H9 (cell line): ENCODE results near the gene LBHD2. TPM values are rescaled to one million over a fixed set of nuclear protein-coding genes. Genes with fewer than 3 reads are reported as not detected.

Experiments used
- DNase-seq: peaks from one replicate; pipeline ENCODE4 v3.0.0-alpha.2; 2017
- H2AFZ ChIP-seq: one replicate; pipeline ENCODE4 v1.6.1; 2013; ENCODE audit warnings: mild to moderate bottlenecking, low read length, control low read depth, moderate library complexity
- H2AK5ac ChIP-seq: 2 replicates; pipeline ENCODE4 v1.6.1; 2013; ENCODE audit warnings: low read length, control low read depth, mixed read lengths; ENCODE audit not compliant: insufficient read length
- H2BK120ac ChIP-seq: one replicate; pipeline ENCODE4 v1.6.1; 2013; ENCODE audit warnings: low read depth, mild to moderate bottlenecking, low read length, control low read depth, inconsistent platforms; ENCODE audit not compliant: poor library complexity, severe bottlenecking
- H2BK12ac ChIP-seq: 2 replicates; pipeline ENCODE4 v1.6.1; 2013; ENCODE audit warnings: low read length, control low read depth, mixed read lengths, low read depth; ENCODE audit not compliant: insufficient read length
- H2BK15ac ChIP-seq: 2 replicates; pipeline ENCODE4 v1.6.1; 2013; ENCODE audit warnings: low read depth, low read length, control low read depth
- H2BK20ac ChIP-seq: one replicate; pipeline ENCODE4 v1.6.1; 2013; ENCODE audit warnings: low read depth, mild to moderate bottlenecking, low read length, control low read depth, inconsistent platforms; ENCODE audit not compliant: poor library complexity, severe bottlenecking
- H2BK5ac ChIP-seq: 2 replicates; pipeline ENCODE4 v1.6.1; 2013; ENCODE audit warnings: low read length, control low read depth, mixed read lengths; ENCODE audit not compliant: insufficient read length
- H3K14ac ChIP-seq: 2 replicates; pipeline ENCODE4 v1.6.1; 2013; ENCODE audit warnings: low read length, control low read depth; ENCODE audit not compliant: insufficient read depth
- H3K18ac ChIP-seq: 2 replicates; pipeline ENCODE4 v1.6.1; 2013; ENCODE audit warnings: low read depth, mild to moderate bottlenecking, mixed read lengths, low read length, control low read depth; ENCODE audit not compliant: insufficient read length
- H3K23ac ChIP-seq: 2 replicates; pipeline ENCODE4 v1.6.1; 2013; ENCODE audit warnings: low read length, control low read depth, mixed read lengths, low read depth; ENCODE audit not compliant: insufficient read length
- H3K23me2 ChIP-seq: 2 replicates; pipeline ENCODE4 v1.6.1; 2013; ENCODE audit warnings: low read depth, mild to moderate bottlenecking, mixed read lengths, low read length, control low read depth; ENCODE audit not compliant: insufficient read length, poor library complexity, severe bottlenecking
- H3K27ac ChIP-seq: 2 replicates; pipeline ENCODE4 v1.5.1; 2013; ENCODE audit warnings: low read length, control low read depth, mixed read lengths, low read depth; ENCODE audit not compliant: insufficient read length
- H3K27me3 ChIP-seq: 2 replicates; pipeline ENCODE4 v1.6.1; 2013; ENCODE audit warnings: low read length, control low read depth, inconsistent platforms; ENCODE audit not compliant: insufficient read depth
- H3K4ac ChIP-seq: 2 replicates; pipeline ENCODE4 v1.6.1; 2013; ENCODE audit warnings: low read depth, mild to moderate bottlenecking, control low read depth, inconsistent platforms, low read length, moderate library complexity
- H3K4me1 ChIP-seq: 2 replicates; pipeline ENCODE4 v1.6.1; 2013; ENCODE audit warnings: low read length, control low read depth, inconsistent platforms; ENCODE audit not compliant: insufficient read depth
- H3K4me2 ChIP-seq: 2 replicates; pipeline ENCODE4 v1.6.1; 2013; ENCODE audit warnings: low read length, control low read depth, mixed read lengths; ENCODE audit not compliant: insufficient read length, insufficient read depth
- H3K56ac ChIP-seq: 2 replicates; pipeline ENCODE4 v1.6.1; 2013; ENCODE audit warnings: low read depth, mild to moderate bottlenecking, mixed read lengths, low read length, control low read depth; ENCODE audit not compliant: insufficient read length
- H3K79me1 ChIP-seq: 2 replicates; pipeline ENCODE4 v1.6.1; 2013; ENCODE audit warnings: low read depth, mild to moderate bottlenecking, moderate library complexity, low read length, control low read depth, inconsistent platforms; ENCODE audit not compliant: insufficient read depth, poor library complexity, severe bottlenecking
- H3K79me2 ChIP-seq: 2 replicates; pipeline ENCODE4 v1.6.1; 2013; ENCODE audit warnings: low read length, control low read depth, inconsistent platforms; ENCODE audit not compliant: insufficient read depth
- H3K9ac ChIP-seq: 2 replicates; pipeline ENCODE4 v1.6.1; 2013; ENCODE audit warnings: low read length, control low read depth, mixed read lengths; ENCODE audit not compliant: insufficient read length; ENCODE audit errors: extremely low read depth
- H3K9me3 ChIP-seq: one replicate; pipeline ENCODE4 v1.6.1; 2013; ENCODE audit warnings: low read depth, low read length, inconsistent platforms; ENCODE audit not compliant: control insufficient read depth
- H3T11ph ChIP-seq: one replicate; pipeline ENCODE4 v1.6.1; 2013; ENCODE audit warnings: mild to moderate bottlenecking, low read length, control low read depth, inconsistent platforms
- H4K20me1 ChIP-seq: one replicate; pipeline ENCODE4 v1.6.1; 2013; ENCODE audit not compliant: control insufficient read depth, insufficient read length, insufficient read depth
- H4K5ac ChIP-seq: 2 replicates; pipeline ENCODE4 v1.6.1; 2013; ENCODE audit warnings: low read depth, mild to moderate bottlenecking, mixed read lengths, low read length, control low read depth; ENCODE audit not compliant: insufficient read length
- H4K8ac ChIP-seq: replicated peaks from 2 replicates; pipeline ENCODE4 v1.6.1; 2013; ENCODE audit warnings: low read length, control low read depth, mixed read lengths, low read depth; ENCODE audit not compliant: insufficient read length
- H4K91ac ChIP-seq: 2 replicates; pipeline ENCODE4 v1.6.1; 2013; ENCODE audit warnings: low read depth, mild to moderate bottlenecking, moderate library complexity, mixed read lengths, low read length, control low read depth; ENCODE audit not compliant: insufficient read length
- H3K27ac Mint-ChIP-seq, 3 experiments: 2 replicates in 2 of 3; 3 replicates in 1 of 3; pipeline ENCODE4 v1.8.0; 2020 to 2021; ENCODE audit warnings: mixed read lengths in 3 of 3, mild to moderate bottlenecking in 1 of 3, moderate library complexity in 1 of 3
- H3K27me3 Mint-ChIP-seq: 2 replicates; pipeline ENCODE4 v1.8.0; 2021; ENCODE audit warnings: low read depth, mild to moderate bottlenecking, moderate library complexity, mixed read lengths
- H3K36me3 Mint-ChIP-seq, 3 experiments: 2 replicates in 2 of 3; 3 replicates in 1 of 3; pipeline ENCODE4 v1.8.0; 2020 to 2021; ENCODE audit warnings: low read depth in 3 of 3, mixed read lengths in 3 of 3; ENCODE audit not compliant: insufficient read depth in 1 of 3
- H3K4me1 Mint-ChIP-seq, 2 experiments: 2 replicates each; pipeline ENCODE4 v1.8.0; 2020; ENCODE audit warnings: mixed read lengths in 2 of 2
- H3K4me3 Mint-ChIP-seq, 2 experiments: 2 replicates in 1 of 2; 3 replicates in 1 of 2; pipeline ENCODE4 v1.8.0; 2020 to 2021; ENCODE audit warnings: mild to moderate bottlenecking in 2 of 2, mixed read lengths in 2 of 2, moderate library complexity in 1 of 2
- H3K9me3 Mint-ChIP-seq, 2 experiments: 2 replicates in 1 of 2; 3 replicates in 1 of 2; pipeline ENCODE4 v1.8.0; 2020; ENCODE audit warnings: mild to moderate bottlenecking in 2 of 2, mixed read lengths in 2 of 2, moderate library complexity in 1 of 2
- CTCF ChIP-seq: fragments of 200-600 bp; sonication (generic); conservative IDR thresholded peaks from 3 replicates; pipeline ENCODE4 v1.8.0; 2021; ENCODE audit warnings: antibody characterized with exemption, mild to moderate bottlenecking
- WGBS: extraction: QIAGEN DNeasy Blood & Tissue Kit; methylation state at CpG from one replicate; pipeline ENCODE4 v1.1.7; 2013; ENCODE audit warnings: missing lambda C conversion rate, low lambda C conversion rate, mixed read lengths; ENCODE audit not compliant: insufficient read length; ENCODE audit errors: extremely low coverage; 5-methylcytosine and 5-hydroxymethylcytosine counted together
- total RNA-seq: library from RNA; stranded (reverse); gene quantifications from 2 replicates; pipeline ENCODE4 v1.2.1, GENCODE V29; 2021

The LBHD2 gene
- total RNA-seq, 1 experiment from 2014 or later: not detected

GRCh38 chr14:103065861-103066260 is 18.1 kb upstream of the LBHD2 start:
- H4K91ac ChIP-seq: no peak overlapping the region
- H3K23ac ChIP-seq: no peak overlapping the region
- H2BK20ac ChIP-seq: no peak overlapping the region
- no peaks in the 10 kb centered on the region for H3K23me2 ChIP-seq
- no peak overlapping the region for H2BK15ac ChIP-seq
- no peak overlapping the region for H2BK120ac ChIP-seq
- no peak for TF ChIP-seq CTCF
- Mint-ChIP-seq H3K4me1 (peaks cover 0 to 7% of the 10 kb centered on the region in 2 experiments; a peak in 1 of 4 replicates), H3K36me3 (no peaks in the 10 kb centered on the region), H3K27me3 (peaks cover 5% of the 10 kb centered on the region), H3K9me3 (no peaks in the 10 kb centered on the region; a peak in 1 of 5 replicates), H3K27ac (no peak overlapping the region), H3K4me3 (no peak overlapping the region)
- no peak overlapping the region for H3K27ac ChIP-seq
- no peaks in the 10 kb centered on the region for H3K9me3 ChIP-seq
- no peaks in the 10 kb centered on the region for H3K27me3 ChIP-seq
- no peaks in the 10 kb centered on the region for H3K79me1 ChIP-seq
- H3K9ac ChIP-seq: no peak overlapping the region
- no peak overlapping the region for H2BK5ac ChIP-seq
- no peak overlapping the region for H3K4me2 ChIP-seq
- H3K18ac ChIP-seq: no peak overlapping the region
- H4K8ac ChIP-seq: no peak overlapping the region
- H2AFZ ChIP-seq: no peak overlapping the region
- no peak overlapping the region for H3K56ac ChIP-seq
- H3K4me1 ChIP-seq: peaks cover 4% of the 10 kb centered on the region; the same call in 1 of the 2 replicates
- DNase-seq: no peak
- H3K79me2 ChIP-seq: no peaks in the 10 kb centered on the region
- no peaks in the 10 kb centered on the region for H4K20me1 ChIP-seq
- H3K4ac ChIP-seq: no peak overlapping the region
- H3T11ph ChIP-seq: no peak overlapping the region
- H4K5ac ChIP-seq: no peak overlapping the region
- no peak overlapping the region for H2AK5ac ChIP-seq
- H3K14ac ChIP-seq: no peak overlapping the region
- WGBS: no CpG with 5 or more reads among the region's 7 CpGs
- no peak overlapping the region for H2BK12ac ChIP-seq
